Stimulated activated CD4-positive, alpha-beta T cell treated with anti-CD3 and anti-CD28 coated beads, Interleukin-15, amount 100 ng/mL, for 24 hours (primary cell): ENCODE results near the gene GLRX5.

ENCODE experiments used
- DNase-seq: peaks from one replicate; pipeline ENCODE4 v3.0.0-alpha.2; 2020

GLRX5 gene

GRCh38 chr14:95534299-95535225 lies at the start of gene GLRX5:
GLRX5 (plus strand) TSS chr14:95535050; CDS start chr14:95535090, 40 bp downstream.
- DNase-seq = peak; percentile 98

- no peak for DNase-seq
Observed at GRCh38 chr14:95485222-95485819, 49.5 kb upstream of the GLRX5 start.

GRCh38 chr14:95486875-95487668 lies 47.8 kb upstream of the GLRX5 start:
- DNase-seq = no peak

- no peak for DNase-seq
Observed at GRCh38 chr14:95487669-95488084, 47.2 kb upstream of the GLRX5 start.

- no peak for DNase-seq
Observed at GRCh38 chr14:95488376-95489213, 46.3 kb upstream of the GLRX5 start.

GRCh38 chr14:95489214-95490137 lies 45.4 kb upstream of the GLRX5 start:
- no peak for DNase-seq

GRCh38 chr14:95490138-95490509 lies 44.7 kb upstream of the GLRX5 start:
- DNase-seq = no peak

- no peak for DNase-seq
Observed at GRCh38 chr14:95490727-95491451, 44.0 kb upstream of the GLRX5 start.

- DNase-seq = no peak
Observed at GRCh38 chr14:95491936-95492608, 42.8 kb upstream of the GLRX5 start.

GRCh38 chr14:95493503-95493902 lies 41.3 kb upstream of the GLRX5 start:
- no peak for DNase-seq

GRCh38 chr14:95493976-95494375 lies 40.9 kb upstream of the GLRX5 start:
- DNase-seq = no peak

GRCh38 chr14:95494456-95494855 lies 40.4 kb upstream of the GLRX5 start:
- DNase-seq = no peak

GRCh38 chr14:95495076-95495475 lies 39.8 kb upstream of the GLRX5 start:
- no peak for DNase-seq

- DNase-seq = peak; percentile 38
Observed at GRCh38 chr14:95495538-95496025, 39.3 kb upstream of the GLRX5 start.

GRCh38 chr14:95496111-95496681 lies 38.7 kb upstream of the GLRX5 start:
- DNase-seq = no peak

GRCh38 chr14:95496690-95497259 lies 38.1 kb upstream of the GLRX5 start:
- DNase-seq = no peak

- no peak for DNase-seq
Observed at GRCh38 chr14:95497561-95498011, 37.3 kb upstream of the GLRX5 start.

- DNase-seq = no peak
Observed at GRCh38 chr14:95498622-95499353, 36.1 kb upstream of the GLRX5 start.
